ENCODE data around the gene ERMARD.

Gene ERMARD

GRCh38 chr6:169751242-169752073 lies at the start of gene ERMARD, which contains the start of gene DYNLT2:
TSS of gene ERMARD (plus strand) at chr6:169751622. CDS start at chr6:169751658, 36 bp downstream.
TSS of gene DYNLT2 (minus strand) at chr6:169751572. CDS start at chr6:169751458, 114 bp downstream.
- DNase-seq: peak; percentile 74

GRCh38 chr6:169701954-169702839 lies 49.2 kb upstream of the ERMARD start, which contains the start of the genes C6orf120 and WDR27:
TSS of gene C6orf120 (plus strand) at chr6:169702126. CDS start at chr6:169702460, 334 bp downstream.
TSS of gene WDR27 (minus strand) at chr6:169702029. CDS start at chr6:169689005, 13,024 bp downstream.
- peak; percentile 86 for DNase-seq

- no peak for DNase-seq
These were observed 48.6 kb upstream of the ERMARD start for GRCh38 chr6:169702840-169703246.

- no peak for DNase-seq
These were observed 43.6 kb upstream of the ERMARD start for GRCh38 chr6:169707772-169708171.

GRCh38 chr6:169709293-169709692 lies 42.1 kb upstream of the ERMARD start:
- DNase-seq: no peak

GRCh38 chr6:169710009-169710408 lies 41.4 kb upstream of the ERMARD start:
- no peak for DNase-seq

GRCh38 chr6:169714178-169714577 lies 37.2 kb upstream of the ERMARD start:
- no peak for DNase-seq

GRCh38 chr6:169714595-169714994 lies 36.8 kb upstream of the ERMARD start:
- no peak for DNase-seq

- no peak for DNase-seq
These were observed 32.3 kb upstream of the ERMARD start for GRCh38 chr6:169719117-169719516.

- no peak for DNase-seq
These were observed 31.1 kb upstream of the ERMARD start for GRCh38 chr6:169720207-169720855.

GRCh38 chr6:169722362-169723199 lies 28.8 kb upstream of the ERMARD start:
- DNase-seq: no peak

- DNase-seq: peak; percentile 43
These were observed 28.1 kb upstream of the ERMARD start for GRCh38 chr6:169723200-169723909.

GRCh38 chr6:169723991-169724493 lies 27.4 kb upstream of the ERMARD start:
- DNase-seq: no peak

- DNase-seq: peak; percentile 5
These were observed 26.8 kb upstream of the ERMARD start, which contains the start of gene PHF10 for GRCh38 chr6:169724494-169725124. TSS of gene PHF10 (minus strand) at chr6:169724500. CDS start at chr6:169723931, 569 bp downstream.

- DNase-seq: peak; percentile 40
These were observed 26.0 kb upstream of the ERMARD start for GRCh38 chr6:169725125-169726048.

GRCh38 chr6:169726049-169726400 lies 25.4 kb upstream of the ERMARD start:
- no peak for DNase-seq

- DNase-seq: no peak
These were observed 24.5 kb upstream of the ERMARD start for GRCh38 chr6:169726963-169727362.

GRCh38 chr6:169729961-169730360 lies 21.5 kb upstream of the ERMARD start:
- no peak for DNase-seq
